ENCODE measurements around the gene EFNB2. TPM values are rescaled to one million over a fixed set of nuclear protein-coding genes. Genes with fewer than 3 reads are reported as not detected.

The EFNB2 gene
- total RNA-seq, 1 donor from 2014 or later = 37.1 TPM

- no peak for TF ChIP-seq CTCF (IDR thresholded peaks at IDR 0.05)
- H3K27ac Mint-ChIP-seq (ENCODE audit: unreplicated experiment) = peak overlapping the region; percentile 92
- peaks cover 36% of the 10 kb centered on the region for H3K4me1 Mint-ChIP-seq (ENCODE audit: low read depth)
- H3K27me3 Mint-ChIP-seq (ENCODE audit: low read depth) = no peaks in the 10 kb centered on the region
- no peaks in the 10 kb centered on the region for H3K9me3 Mint-ChIP-seq (ENCODE audit: low read depth)
- H3K36me3 Mint-ChIP-seq (ENCODE audit: low read depth) = no peaks in the 10 kb centered on the region
- no peak for DNase-seq (ENCODE audit: low spot score)
- peak overlapping the region; percentile 92 for H3K4me3 Mint-ChIP-seq (ENCODE audit: unreplicated experiment)
These were observed 567 bp downstream of the EFNB2 start for GRCh38 chr13:106534639-106535551.

- Mint-ChIP-seq H3K4me3 (ENCODE audit: unreplicated experiment) (peak overlapping the region; percentile 92), H3K4me1 (ENCODE audit: low read depth) (peaks cover 44% of the 10 kb centered on the region), H3K27me3 (ENCODE audit: low read depth) (no peaks in the 10 kb centered on the region), H3K36me3 (ENCODE audit: low read depth) (no peaks in the 10 kb centered on the region), H3K27ac (ENCODE audit: unreplicated experiment) (peak overlapping the region; percentile 93), H3K9me3 (ENCODE audit: low read depth) (no peaks in the 10 kb centered on the region)
- TF ChIP-seq CTCF (IDR thresholded peaks at IDR 0.05) = no peak
- peak; percentile 95 for DNase-seq (ENCODE audit: low spot score)
These were observed 1.4 kb downstream of the EFNB2 start for GRCh38 chr13:106533943-106534638.

GRCh38 chr13:106533101-106533942 lies 2.1 kb downstream of the EFNB2 start:
- DNase-seq (ENCODE audit: low spot score) = no peak
- H3K27me3 Mint-ChIP-seq (ENCODE audit: low read depth) = no peaks in the 10 kb centered on the region
- H3K9me3 Mint-ChIP-seq (ENCODE audit: low read depth) = no peaks in the 10 kb centered on the region
- H3K36me3 Mint-ChIP-seq (ENCODE audit: low read depth) = no peaks in the 10 kb centered on the region
- peaks cover 51% of the 10 kb centered on the region for H3K4me1 Mint-ChIP-seq (ENCODE audit: low read depth)
- peak overlapping the region; percentile 94 for H3K27ac Mint-ChIP-seq (ENCODE audit: unreplicated experiment)
- TF ChIP-seq CTCF (IDR thresholded peaks at IDR 0.05) = peak; percentile 87
- peak overlapping the region; percentile 92 for H3K4me3 Mint-ChIP-seq (ENCODE audit: unreplicated experiment)

GRCh38 chr13:106532111-106532929 lies 3.1 kb downstream of the EFNB2 start:
- peak overlapping the region; percentile 94 for H3K27ac Mint-ChIP-seq (ENCODE audit: unreplicated experiment)
- H3K9me3 Mint-ChIP-seq (ENCODE audit: low read depth) = no peaks in the 10 kb centered on the region
- DNase-seq (ENCODE audit: low spot score) = no peak
- no peaks in the 10 kb centered on the region for H3K27me3 Mint-ChIP-seq (ENCODE audit: low read depth)
- H3K4me1 Mint-ChIP-seq (ENCODE audit: low read depth) = peaks cover 59% of the 10 kb centered on the region
- H3K36me3 Mint-ChIP-seq (ENCODE audit: low read depth) = no peaks in the 10 kb centered on the region
- H3K4me3 Mint-ChIP-seq (ENCODE audit: unreplicated experiment) = peak overlapping the region; percentile 92
- no peak for TF ChIP-seq CTCF (IDR thresholded peaks at IDR 0.05)

Data from chondrocyte (in vitro differentiated cells).